ENCODE results near the gene PNPLA6. TPM values are rescaled to one million over a fixed set of nuclear protein-coding genes. Genes with fewer than 3 reads are reported as not detected.

The PNPLA6 gene
- total RNA-seq, 2 experiments from 2014 or later, result 130 to 152 TPM

DNA sequence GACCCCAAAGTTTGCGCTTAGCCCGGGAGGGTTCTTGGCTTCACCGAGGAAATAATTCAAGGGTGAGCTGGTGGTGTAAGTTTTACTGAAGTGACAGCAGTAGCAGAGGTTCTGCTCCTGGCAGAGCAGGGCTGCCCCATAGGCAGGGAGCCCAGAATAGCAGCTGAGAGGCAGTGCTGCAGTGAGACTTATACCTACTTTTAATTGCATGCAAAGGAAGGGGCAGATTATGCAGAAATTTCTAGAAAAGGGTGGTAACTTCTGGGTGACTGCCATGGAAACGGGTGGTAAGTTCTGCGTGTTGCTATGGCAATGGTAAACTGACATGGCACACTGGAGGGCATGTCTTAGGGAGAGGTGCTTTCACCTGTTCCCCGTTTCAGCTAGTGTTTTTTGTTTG lies 42.6 kb downstream of the PNPLA6 start:
- POLR2A ChIA-PET, result no interaction called here
- no peak overlapping the region for H3K4me3 Mint-ChIP-seq
- H3K27ac Mint-ChIP-seq, result no peak overlapping the region
- H3K9me3 Mint-ChIP-seq, result no peaks in the 10 kb centered on the region
- no peaks in the 10 kb centered on the region for H3K4me1 Mint-ChIP-seq
- H3K36me3 Mint-ChIP-seq (ENCODE audit: low read depth), result no peaks in the 10 kb centered on the region
- CTCF ChIA-PET, result no interaction called here
- peaks cover 10% of the 10 kb centered on the region for H3K27me3 Mint-ChIP-seq
- DNase-seq, result no peak

- H3K9me3 Mint-ChIP-seq, result no peaks in the 10 kb centered on the region
- no peaks in the 10 kb centered on the region for H3K36me3 Mint-ChIP-seq (ENCODE audit: low read depth)
- DNase-seq, result no peak
- H3K4me3 Mint-ChIP-seq, result no peak overlapping the region
- ChIA-PET CTCF (no interaction called here), POLR2A (no interaction called here)
- H3K27me3 Mint-ChIP-seq, result peaks cover 10% of the 10 kb centered on the region
- H3K27ac Mint-ChIP-seq, result no peak overlapping the region
- no peaks in the 10 kb centered on the region for H3K4me1 Mint-ChIP-seq
Measured at GRCh38 chr19:7579182-7579581, 43.7 kb downstream of the PNPLA6 start.

- POLR2A ChIA-PET, result no interaction called here
- Mint-ChIP-seq H3K27me3 (peaks cover 9% of the 10 kb centered on the region), H3K27ac (no peak overlapping the region)
Measured at GRCh38 chr19:7582446-7582845, 46.9 kb downstream of the PNPLA6 start.

GRCh38 chr19:7589822-7590221 lies 54.3 kb downstream of the PNPLA6 start:
- ChIA-PET CTCF (interaction anchor here (1.0 kb wide), 1 partner anchor 21 kb away, joined by 5 read pairs; no protein-coding TSS in a partner anchor), POLR2A (no interaction called here)
- H3K27ac Mint-ChIP-seq, result no peak overlapping the region
- no peak for DNase-seq
- peaks cover 17% of the 10 kb centered on the region for H3K27me3 Mint-ChIP-seq
- H3K9me3 Mint-ChIP-seq, result no peaks in the 10 kb centered on the region
- H3K36me3 Mint-ChIP-seq (ENCODE audit: low read depth), result no peaks in the 10 kb centered on the region
- no peak overlapping the region for H3K4me3 Mint-ChIP-seq
- no peaks in the 10 kb centered on the region for H3K4me1 Mint-ChIP-seq

More at GRCh38 chr19:7582446-7582845, 46.9 kb downstream of the PNPLA6 start:
- no peaks in the 10 kb centered on the region for H3K9me3 Mint-ChIP-seq
- H3K36me3 Mint-ChIP-seq (ENCODE audit: low read depth), result no peaks in the 10 kb centered on the region
- no peaks in the 10 kb centered on the region for H3K4me1 Mint-ChIP-seq
- no peak for DNase-seq
- CTCF ChIA-PET, result no interaction called here
- no peak overlapping the region for H3K4me3 Mint-ChIP-seq

GRCh38 chr19:7590256-7590655 lies 54.7 kb downstream of the PNPLA6 start:
- Mint-ChIP-seq H3K27me3 (peaks cover 19% of the 10 kb centered on the region), H3K36me3 (ENCODE audit: low read depth) (no peaks in the 10 kb centered on the region), H3K27ac (no peak overlapping the region), H3K4me1 (peaks cover 2% of the 10 kb centered on the region), H3K4me3 (no peak overlapping the region), H3K9me3 (no peaks in the 10 kb centered on the region)
- POLR2A ChIA-PET, result no interaction called here
- CTCF ChIA-PET, result interaction anchor here (1.0 kb wide), 1 partner anchor 22 kb away, joined by 5 read pairs; no protein-coding TSS in a partner anchor
- DNase-seq, result no peak

- H3K9me3 Mint-ChIP-seq, result no peaks in the 10 kb centered on the region
- no peaks in the 10 kb centered on the region for H3K36me3 Mint-ChIP-seq (ENCODE audit: low read depth)
- H3K27ac Mint-ChIP-seq, result no peak within 1 kb of the TSS
- peaks cover 6% of the 10 kb centered on the region for H3K4me1 Mint-ChIP-seq
- peaks cover 42% of the 10 kb centered on the region for H3K27me3 Mint-ChIP-seq
- peak; percentile 26 for DNase-seq
- CTCF ChIA-PET, result interaction anchor here (1.1 kb wide), 1 partner anchor 27 kb away, joined by 7 read pairs; no protein-coding TSS in a partner anchor
- POLR2A ChIA-PET, result no interaction called here
- peak within 1 kb of the TSS; percentile 36 for H3K4me3 Mint-ChIP-seq
Measured at GRCh38 chr19:7595466-7596133, 60.1 kb downstream of the PNPLA6 start, which contains the start of gene CAMSAP3. TSS of gene CAMSAP3 (plus strand) at chr19:7595863. CDS start at chr19:7596003, 140 bp downstream.

GRCh38 chr19:7596211-7596937 lies 60.9 kb downstream of the PNPLA6 start:
- Mint-ChIP-seq H3K4me3 (peak overlapping the region; percentile 7), H3K36me3 (ENCODE audit: low read depth) (no peaks in the 10 kb centered on the region), H3K27me3 (peaks cover 42% of the 10 kb centered on the region), H3K4me1 (peaks cover 6% of the 10 kb centered on the region), H3K27ac (no peak overlapping the region), H3K9me3 (no peaks in the 10 kb centered on the region)
- CTCF ChIA-PET, result no interaction called here
- POLR2A ChIA-PET, result interaction anchor here (1.3 to 1.7 kb wide), 2 partner anchors 9 to 31 kb away, joined by 4 read pairs; no protein-coding TSS in a partner anchor
- DNase-seq, result no peak

DNA sequence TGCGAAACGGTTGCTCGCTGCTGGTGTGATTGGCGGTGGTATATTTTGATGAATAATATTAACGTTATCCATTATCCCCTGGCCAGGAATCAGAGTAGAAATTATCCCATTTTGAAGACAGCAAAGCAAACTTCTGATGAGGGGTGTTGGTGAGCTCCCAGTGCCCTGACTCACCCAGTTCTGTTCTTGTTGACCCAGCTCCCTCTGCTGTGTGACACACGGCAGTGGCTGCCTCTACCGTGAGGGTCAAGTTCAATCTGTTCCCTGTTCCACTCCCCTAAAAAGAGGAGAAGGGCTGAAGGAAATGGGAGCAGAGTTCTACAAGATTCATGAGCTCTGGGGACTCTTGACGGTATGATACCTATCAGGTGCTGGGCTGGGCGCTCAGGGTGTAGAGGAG lies 62.2 kb downstream of the PNPLA6 start:
- Mint-ChIP-seq H3K36me3 (ENCODE audit: low read depth) (no peaks in the 10 kb centered on the region), H3K4me3 (no peak overlapping the region), H3K9me3 (no peaks in the 10 kb centered on the region), H3K4me1 (peaks cover 6% of the 10 kb centered on the region), H3K27me3 (peaks cover 42% of the 10 kb centered on the region), H3K27ac (no peak overlapping the region)
- ChIA-PET CTCF (no interaction called here), POLR2A (interaction anchor here (1.7 kb wide), 1 partner anchor 8 kb away, joined by 4 read pairs; no protein-coding TSS in a partner anchor)
- DNase-seq, result no peak

DNA sequence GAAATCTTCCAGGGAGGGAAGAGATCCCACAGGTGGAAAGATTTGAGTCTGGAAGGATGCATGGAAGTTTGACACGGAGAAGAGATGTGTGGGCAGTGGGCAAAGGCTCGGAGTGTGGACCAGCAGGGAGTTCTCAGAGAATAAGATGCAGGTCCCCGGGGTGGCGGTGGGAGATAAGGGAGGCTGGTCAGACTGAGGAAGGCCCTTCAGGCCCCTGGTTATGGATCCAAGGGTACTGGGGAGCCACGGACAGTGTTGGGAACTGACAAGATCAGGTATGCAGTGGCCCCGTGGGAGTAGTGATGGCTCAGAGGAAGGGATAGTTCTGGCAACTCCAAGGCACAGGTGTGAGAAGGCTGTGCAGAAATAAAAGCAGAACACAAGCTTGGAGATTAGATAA lies 62.7 kb downstream of the PNPLA6 start:
- no peak for DNase-seq
- Mint-ChIP-seq H3K4me3 (no peak overlapping the region), H3K27me3 (peaks cover 41% of the 10 kb centered on the region), H3K36me3 (ENCODE audit: low read depth) (no peaks in the 10 kb centered on the region), H3K4me1 (peaks cover 6% of the 10 kb centered on the region), H3K27ac (no peak overlapping the region), H3K9me3 (no peaks in the 10 kb centered on the region)
- POLR2A ChIA-PET, result no interaction called here
- CTCF ChIA-PET, result no interaction called here

GRCh38 chr19:7600721-7601120 lies 65.2 kb downstream of the PNPLA6 start:
- Mint-ChIP-seq H3K27ac (no peak overlapping the region), H3K4me3 (no peak overlapping the region), H3K27me3 (peaks cover 28% of the 10 kb centered on the region), H3K36me3 (ENCODE audit: low read depth) (no peaks in the 10 kb centered on the region), H3K9me3 (no peaks in the 10 kb centered on the region), H3K4me1 (peaks cover 2% of the 10 kb centered on the region)
- POLR2A ChIA-PET, result no interaction called here
- no peak for DNase-seq
- CTCF ChIA-PET, result no interaction called here

DNA sequence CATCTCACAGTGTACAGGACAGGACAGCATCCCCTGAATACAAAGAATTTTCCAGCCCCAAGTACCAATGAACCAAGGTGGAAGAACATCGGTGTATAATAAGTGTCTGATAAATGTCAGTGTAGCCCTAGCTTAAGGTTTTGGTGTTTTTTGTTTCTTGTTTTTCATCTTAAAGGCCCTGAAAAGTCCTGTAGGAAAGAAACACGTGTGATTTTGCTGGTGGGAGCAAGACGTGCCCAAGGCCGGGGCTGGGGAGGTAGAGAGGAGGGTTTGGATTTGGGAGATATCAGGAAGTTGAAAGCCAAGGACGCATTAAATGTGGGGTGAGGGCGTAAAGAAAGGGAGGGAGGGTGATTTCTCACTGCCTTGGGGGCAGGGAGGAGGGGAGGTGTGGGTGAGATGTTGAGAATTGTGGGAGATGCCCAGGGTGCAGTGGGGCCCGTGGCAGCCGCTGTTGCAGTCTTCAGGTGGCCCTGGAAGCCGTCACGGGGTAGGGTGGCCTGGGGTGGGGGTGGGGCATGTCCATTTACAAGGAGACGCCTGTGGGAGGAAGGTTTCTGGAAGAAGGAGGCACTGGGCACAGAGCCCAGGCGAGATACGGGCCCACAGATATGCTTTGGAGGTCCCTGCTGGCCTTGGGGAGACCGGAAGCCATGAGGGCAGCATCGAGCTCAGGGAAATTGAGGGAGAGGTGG lies 66.9 kb downstream of the PNPLA6 start:
- Mint-ChIP-seq H3K27ac (no peak overlapping the region), H3K36me3 (ENCODE audit: low read depth) (no peaks in the 10 kb centered on the region), H3K9me3 (no peaks in the 10 kb centered on the region), H3K27me3 (peaks cover 16% of the 10 kb centered on the region), H3K4me3 (no peak overlapping the region), H3K4me1 (no peaks in the 10 kb centered on the region)
- ChIA-PET POLR2A (no interaction called here), CTCF (interaction anchor here (0.8 kb wide), 1 partner anchor 36 kb away, joined by 3 read pairs; no protein-coding TSS in a partner anchor)
- DNase-seq, result no peak

DNA sequence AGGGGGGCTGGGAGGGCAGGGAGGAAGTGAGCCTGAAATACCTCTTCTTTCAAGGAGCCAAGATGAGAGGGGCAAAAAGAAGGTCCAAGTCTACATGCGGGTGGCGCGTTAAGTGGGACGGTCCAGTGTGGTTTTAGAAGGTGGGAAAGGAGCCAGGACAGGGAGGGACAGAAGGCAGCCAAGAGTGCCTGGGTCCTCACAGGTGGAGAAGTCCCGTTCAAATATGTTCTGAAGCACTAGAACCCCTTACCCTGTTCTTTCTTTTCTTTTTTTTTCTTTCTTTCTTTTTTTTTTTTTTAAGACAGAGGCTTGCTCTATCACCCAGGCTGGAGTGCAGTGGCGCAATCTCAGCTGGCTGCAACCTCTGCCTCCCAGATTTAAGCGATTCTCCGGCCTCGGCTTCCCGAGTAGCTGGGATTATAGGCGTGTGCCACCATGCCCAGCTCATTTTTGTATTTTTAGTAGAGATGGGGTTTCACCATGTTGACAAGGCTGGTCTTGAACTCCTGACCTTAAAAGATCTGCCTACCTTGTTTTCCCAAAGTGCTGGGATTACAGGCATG lies 67.5 kb downstream of the PNPLA6 start:
- no peak for DNase-seq
- no peak overlapping the region for H3K4me3 Mint-ChIP-seq
- no peak overlapping the region for H3K27ac Mint-ChIP-seq
- POLR2A ChIA-PET, result no interaction called here
- peaks cover 10% of the 10 kb centered on the region for H3K27me3 Mint-ChIP-seq
- no peaks in the 10 kb centered on the region for H3K36me3 Mint-ChIP-seq (ENCODE audit: low read depth)
- CTCF ChIA-PET, result interaction anchor here (0.7 to 0.8 kb wide), 2 partner anchors 36 to 41 kb away, joined by 3 read pairs; no protein-coding TSS in a partner anchor
- H3K9me3 Mint-ChIP-seq, result no peaks in the 10 kb centered on the region
- no peaks in the 10 kb centered on the region for H3K4me1 Mint-ChIP-seq

GRCh38 chr19:7603919-7604318 lies 68.4 kb downstream of the PNPLA6 start:
- no peaks in the 10 kb centered on the region for H3K36me3 Mint-ChIP-seq (ENCODE audit: low read depth)
- H3K4me1 Mint-ChIP-seq, result no peaks in the 10 kb centered on the region
- no peaks in the 10 kb centered on the region for H3K9me3 Mint-ChIP-seq
- no peak overlapping the region for H3K27ac Mint-ChIP-seq
- ChIA-PET CTCF (no interaction called here), POLR2A (no interaction called here)
- no peak overlapping the region for H3K4me3 Mint-ChIP-seq
- no peak for DNase-seq
- peaks cover 6% of the 10 kb centered on the region for H3K27me3 Mint-ChIP-seq

Measured in activated CD4-positive, alpha-beta memory T cell treated with anti-CD3 and anti-CD28 coated beads, Interleukin-2, amount 10 ng/mL, durations not matched to agents 7 days and 5 days (primary cell).